A673 (cell line): ENCODE results near the gene CCND2. TPM values are rescaled to one million over a fixed set of nuclear protein-coding genes. Genes with fewer than 3 reads are reported as not detected.

Experiments
- BruUV-seq: library from RNA; stranded (reverse); fragments of 400-500 nt; replicated peaks from 2 replicates; lab custom pipeline; 2021; lab: Mats Ljungman, UMichigan
- CTCF ChIA-PET: fragments of 300-600 bp; sonication (Branson Sonifier 250); formaldehyde crosslinking; loops from one replicate; lab custom pipeline; 2022; ENCODE audit warnings: antibody characterized with exemption; lab: Charles Lee
- POLR2A ChIA-PET: fragments of 300-600 bp; sonication (Branson Sonifier 250); formaldehyde crosslinking; loops from one replicate; lab custom pipeline; 2022; ENCODE audit warnings: antibody characterized with exemption; ENCODE audit not compliant: low non-redundant PET; lab: Charles Lee
- DNase-seq: peaks from one replicate; pipeline ENCODE4 v3.0.0-alpha.2; 2015; ENCODE audit warnings: low spot score
- H3K27ac ChIP-seq: fragments of 200-600 bp; sonication (generic); 2 replicates; pipeline ENCODE4 v1.5.1; 2016; ENCODE audit warnings: mixed run types, low read depth, mild to moderate bottlenecking, mixed read lengths, antibody characterized with exemption, low read length; ENCODE audit not compliant: poor library complexity, severe bottlenecking
- H3K27me3 ChIP-seq: fragments of 200-600 bp; sonication (generic); replicated peaks from 2 replicates; pipeline ENCODE4 v1.6.1; 2017; ENCODE audit warnings: mixed run types, low read depth, mild to moderate bottlenecking, mixed read lengths, antibody characterized with exemption, low read length; ENCODE audit not compliant: insufficient read depth, poor library complexity
- H3K36me3 ChIP-seq: fragments of 200-600 bp; sonication (generic); 2 replicates; pipeline ENCODE4 v1.6.1; 2016; ENCODE audit warnings: mixed run types, mild to moderate bottlenecking, mixed read lengths, antibody characterized with exemption, low read length; ENCODE audit not compliant: insufficient read depth, poor library complexity, severe bottlenecking
- H3K4me1 ChIP-seq: fragments of 200-600 bp; sonication (generic); 2 replicates; pipeline ENCODE4 v1.6.1; 2017; ENCODE audit warnings: mixed run types, mild to moderate bottlenecking, mixed read lengths, antibody characterized with exemption, low read length; ENCODE audit not compliant: insufficient read depth, poor library complexity, severe bottlenecking
- H3K4me3 ChIP-seq: fragments of 200-600 bp; sonication (generic); 2 replicates; pipeline ENCODE4 v1.5.1; 2016; ENCODE audit warnings: low read depth, mixed run types, mild to moderate bottlenecking, mixed read lengths, low read length; ENCODE audit not compliant: poor library complexity, severe bottlenecking
- H3K9me3 ChIP-seq: fragments of 200-600 bp; sonication (generic); 2 replicates; pipeline ENCODE4 v1.6.1; 2016; ENCODE audit warnings: mixed run types, low read depth, mild to moderate bottlenecking, mixed read lengths, antibody characterized with exemption, low read length; ENCODE audit not compliant: poor library complexity, severe bottlenecking
- EZH2 ChIP-seq: fragments of 200-600 bp; sonication (generic); IDR thresholded peaks from 2 replicates; pipeline ENCODE4 v1.6.1; 2017; ENCODE audit warnings: borderline replicate concordance, low read depth, mild to moderate bottlenecking, mixed read lengths, antibody characterized with exemption, low read length; ENCODE audit not compliant: poor library complexity, severe bottlenecking
- intact Hi-C: fragments of 100-400 bp; cut with micrococcal nuclease; formaldehyde crosslinking; loops from one replicate; pipeline ENCODE4 v1.10.0; 2022; ENCODE audit not compliant: unreplicated experiment
- total RNA-seq: library from RNA; stranded (reverse); gene quantifications from 2 replicates; pipeline ENCODE4 v1.2.3, GENCODE V29; 2021
- TF ChIP-seq, protein P1 (sequence below): fragments of 300-800, 200-600 bp; sonication (generic); conservative IDR thresholded peaks from 2 replicates; pipeline ENCODE4 v1.5.1; 2017; ENCODE audit warnings: low read depth, mild to moderate bottlenecking, antibody characterized with exemption, low read length, moderate library complexity, mixed read lengths

Gene CCND2
- total RNA-seq, 1 experiment from 2014 or later: 2.6 TPM

DNA sequence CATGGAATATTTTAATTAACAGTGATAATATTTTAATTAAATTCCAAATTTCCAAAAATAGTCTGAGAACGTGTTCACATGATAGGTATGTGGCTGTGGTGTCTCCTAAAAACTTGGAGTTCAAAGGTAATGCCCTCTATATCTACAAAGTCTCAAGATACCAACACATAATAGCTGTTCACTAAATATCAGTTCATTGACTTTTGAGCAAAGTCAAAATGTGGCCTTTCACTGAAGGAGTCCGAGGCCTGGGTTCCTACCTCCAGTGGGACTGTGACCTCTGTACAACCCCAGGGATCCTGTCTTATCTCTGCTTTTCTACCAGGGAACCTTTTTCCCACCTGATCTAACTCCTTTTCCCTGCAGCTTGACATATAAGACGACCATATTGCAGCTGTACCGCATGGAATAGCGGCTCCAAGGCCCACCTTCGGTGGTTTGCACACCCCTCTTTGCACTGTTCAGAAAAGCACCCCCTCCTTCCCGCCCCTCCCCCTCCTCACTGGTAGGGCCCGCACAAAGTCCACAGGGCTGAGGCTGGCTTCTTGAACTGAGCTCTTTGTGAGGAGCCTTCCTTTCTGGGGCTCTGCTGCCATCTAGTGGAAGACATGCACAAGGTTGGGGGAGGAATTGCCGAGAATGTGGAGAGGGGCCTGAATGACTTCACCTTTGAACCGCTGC is 3.1 kb downstream of the CCND2 start:
- peak; percentile 87 for DNase-seq
- H3K27me3 ChIP-seq: peaks cover 60% of the 10 kb centered on the region
- peaks cover 18% of the 10 kb centered on the region for H3K4me1 ChIP-seq
- ChIA-PET POLR2A (no interaction called here), CTCF (interaction anchor here (0.5 to 1.8 kb wide), 16 partner anchors 8 to 1001 kb away, joined by 3 to 18 read pairs (median 3); no protein-coding TSS in a partner anchor)
- H3K36me3 ChIP-seq: no peaks in the 10 kb centered on the region
- no peaks in the 10 kb centered on the region for H3K9me3 ChIP-seq
- no peak overlapping the region for H3K4me3 ChIP-seq
- no TSS peak for BruUV-seq
- intact Hi-C loops: loop anchor here (1.0 to 5.0 kb wide), 5 partner anchors 170 to 976 kb away; no protein-coding TSS in a partner anchor
- H3K27ac ChIP-seq: no peak overlapping the region
- peak; percentile 41 for TF ChIP-seq EZH2
- TF ChIP-seq, protein P1, sequence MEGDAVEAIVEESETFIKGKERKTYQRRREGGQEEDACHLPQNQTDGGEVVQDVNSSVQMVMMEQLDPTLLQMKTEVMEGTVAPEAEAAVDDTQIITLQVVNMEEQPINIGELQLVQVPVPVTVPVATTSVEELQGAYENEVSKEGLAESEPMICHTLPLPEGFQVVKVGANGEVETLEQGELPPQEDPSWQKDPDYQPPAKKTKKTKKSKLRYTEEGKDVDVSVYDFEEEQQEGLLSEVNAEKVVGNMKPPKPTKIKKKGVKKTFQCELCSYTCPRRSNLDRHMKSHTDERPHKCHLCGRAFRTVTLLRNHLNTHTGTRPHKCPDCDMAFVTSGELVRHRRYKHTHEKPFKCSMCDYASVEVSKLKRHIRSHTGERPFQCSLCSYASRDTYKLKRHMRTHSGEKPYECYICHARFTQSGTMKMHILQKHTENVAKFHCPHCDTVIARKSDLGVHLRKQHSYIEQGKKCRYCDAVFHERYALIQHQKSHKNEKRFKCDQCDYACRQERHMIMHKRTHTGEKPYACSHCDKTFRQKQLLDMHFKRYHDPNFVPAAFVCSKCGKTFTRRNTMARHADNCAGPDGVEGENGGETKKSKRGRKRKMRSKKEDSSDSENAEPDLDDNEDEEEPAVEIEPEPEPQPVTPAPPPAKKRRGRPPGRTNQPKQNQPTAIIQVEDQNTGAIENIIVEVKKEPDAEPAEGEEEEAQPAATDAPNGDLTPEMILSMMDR: peak; percentile 90

DNA sequence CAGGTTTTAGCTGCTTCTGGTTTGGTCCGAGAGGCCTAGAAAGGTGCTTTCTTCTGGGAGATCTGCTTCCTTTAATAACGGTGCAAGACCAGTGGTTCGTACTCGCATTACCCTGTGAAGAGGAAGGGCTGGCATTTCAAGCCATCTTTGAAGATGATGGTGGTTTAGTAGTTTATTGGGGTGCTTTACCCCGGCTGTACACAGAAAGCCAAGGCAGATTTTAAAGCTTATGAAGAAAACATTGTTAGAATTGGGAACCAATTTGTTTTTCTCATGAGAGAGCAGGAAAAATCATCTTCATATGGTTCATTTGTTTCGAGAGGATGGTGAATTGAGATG is 3.6 kb downstream of the CCND2 start:
- BruUV-seq: no TSS peak
- H3K27me3 ChIP-seq: peaks cover 55% of the 10 kb centered on the region

DNA sequence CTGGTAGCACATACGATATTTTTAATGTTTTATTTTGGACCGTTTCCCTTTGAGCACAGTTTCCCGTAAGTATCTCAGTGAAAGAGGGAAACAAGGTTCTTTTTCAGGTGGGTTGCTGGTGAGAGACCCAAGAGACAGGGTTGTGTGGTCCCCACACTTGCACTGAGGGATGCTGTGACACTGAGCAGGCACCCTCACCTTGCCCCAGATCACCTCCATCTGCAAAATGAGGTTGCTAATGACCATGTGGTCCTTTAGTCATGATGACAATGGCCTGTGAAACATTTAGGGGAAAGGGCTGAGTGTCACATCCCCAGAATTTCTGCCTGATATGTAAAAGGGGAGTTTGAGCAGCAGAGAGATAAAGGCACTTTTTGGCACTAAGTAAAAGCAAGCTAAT is 4.3 kb downstream of the CCND2 start:
- H3K4me3 ChIP-seq: no peak overlapping the region
- H3K4me1 ChIP-seq: peaks cover 12% of the 10 kb centered on the region
- peaks cover 48% of the 10 kb centered on the region for H3K27me3 ChIP-seq
- ChIA-PET POLR2A (no interaction called here), CTCF (no interaction called here)
- TF ChIP-seq, protein P1: no peak
- TF ChIP-seq EZH2: no peak
- no peaks in the 10 kb centered on the region for H3K36me3 ChIP-seq
- H3K9me3 ChIP-seq: no peaks in the 10 kb centered on the region
- no peak overlapping the region for H3K27ac ChIP-seq
- intact Hi-C loops: loop anchor here (1.0 to 5.0 kb wide), 5 partner anchors 171 to 977 kb away; no protein-coding TSS in a partner anchor
- no peak for DNase-seq
- no TSS peak for BruUV-seq

More for the DNA sequence above, 3.6 kb downstream of the CCND2 start:
- TF ChIP-seq EZH2: no peak
- TF ChIP-seq, protein P1: no peak; the same call in 1 of the 2 replicates
- intact Hi-C loops: loop anchor here (1.0 to 5.0 kb wide), 5 partner anchors 170 to 976 kb away; no protein-coding TSS in a partner anchor
- no peak for DNase-seq
- no peak overlapping the region for H3K27ac ChIP-seq
- CTCF ChIA-PET: interaction anchor here (0.6 to 1.8 kb wide), 15 partner anchors 8 to 1002 kb away, joined by 3 to 18 read pairs (median 3); no protein-coding TSS in a partner anchor
- no peaks in the 10 kb centered on the region for H3K9me3 ChIP-seq
- peaks cover 16% of the 10 kb centered on the region for H3K4me1 ChIP-seq
- POLR2A ChIA-PET: no interaction called here
- H3K4me3 ChIP-seq: no peak overlapping the region
- H3K36me3 ChIP-seq: no peaks in the 10 kb centered on the region
